ENCODE measurements around the gene AQP12B.
"Not testable (repeated sequence)": the region's sequence is repeated elsewhere in the genome, so short reads cannot be mapped to it uniquely, and the experiment has no call there.

The AQP12B gene

GRCh38 chr2:240701091-240701735 is 18.5 kb upstream of the AQP12B start:
- no peak for DNase-seq

GRCh38 chr2:240700616-240701015 is 17.9 kb upstream of the AQP12B start:
- DNase-seq = not testable (repeated sequence)

GRCh38 chr2:240699835-240700234 is 17.1 kb upstream of the AQP12B start:
- DNase-seq = not testable (repeated sequence)

GRCh38 chr2:240698852-240699561 is 16.3 kb upstream of the AQP12B start:
- DNase-seq = not testable (repeated sequence)

- not testable (repeated sequence) for DNase-seq
Measured at GRCh38 chr2:240696469-240696868, 13.8 kb upstream of the AQP12B start.

GRCh38 chr2:240695593-240695992 is 12.9 kb upstream of the AQP12B start:
- not testable (repeated sequence) for DNase-seq

- not testable (repeated sequence) for DNase-seq
Measured at GRCh38 chr2:240694304-240694703, 11.6 kb upstream of the AQP12B start.

- DNase-seq = not testable (repeated sequence)
Measured at GRCh38 chr2:240692583-240693561, 10.2 kb upstream of the AQP12B start.

- not testable (repeated sequence) for DNase-seq
Measured at GRCh38 chr2:240691631-240692420, 9.1 kb upstream of the AQP12B start, which contains the start of gene AQP12A. Gene AQP12A (plus strand): TSS chr2:240691866. CDS start chr2:240691914, 48 bp downstream.

GRCh38 chr2:240691075-240691427 is 8.4 kb upstream of the AQP12B start:
- DNase-seq = not testable (repeated sequence)

- DNase-seq = peak; percentile 13
Measured at GRCh38 chr2:240690421-240691074, 7.9 kb upstream of the AQP12B start.

- no peak for DNase-seq
Measured at GRCh38 chr2:240689975-240690374, 7.3 kb upstream of the AQP12B start.

GRCh38 chr2:240688553-240688919 is 5.9 kb upstream of the AQP12B start:
- no peak for DNase-seq

- no peak for DNase-seq
Measured at GRCh38 chr2:240687741-240688552, 5.3 kb upstream of the AQP12B start.

- DNase-seq = no peak
Measured at GRCh38 chr2:240687045-240687740, 4.5 kb upstream of the AQP12B start.

- no peak for DNase-seq
Measured at GRCh38 chr2:240686460-240686859, 3.8 kb upstream of the AQP12B start.

- no peak for DNase-seq
Measured at GRCh38 chr2:240685771-240686371, 3.2 kb upstream of the AQP12B start.

- not testable (repeated sequence) for DNase-seq
Measured at GRCh38 chr2:240683980-240684728, 1.5 kb upstream of the AQP12B start.

Data from activated CD8-positive, alpha-beta memory T cell treated with anti-CD3 and anti-CD28 coated beads, Interleukin-2, amount 50 U/mL, for 4 hours (primary cell).